IPS-NIHi7 (cell line): ENCODE data around the gene WNK2.

Source experiments
- DNase-seq: peaks from one replicate; pipeline ENCODE4 v3.0.0; 2012; ENCODE audit warnings: mixed read lengths; ENCODE audit errors: extremely low spot score

The WNK2 gene

DNA sequence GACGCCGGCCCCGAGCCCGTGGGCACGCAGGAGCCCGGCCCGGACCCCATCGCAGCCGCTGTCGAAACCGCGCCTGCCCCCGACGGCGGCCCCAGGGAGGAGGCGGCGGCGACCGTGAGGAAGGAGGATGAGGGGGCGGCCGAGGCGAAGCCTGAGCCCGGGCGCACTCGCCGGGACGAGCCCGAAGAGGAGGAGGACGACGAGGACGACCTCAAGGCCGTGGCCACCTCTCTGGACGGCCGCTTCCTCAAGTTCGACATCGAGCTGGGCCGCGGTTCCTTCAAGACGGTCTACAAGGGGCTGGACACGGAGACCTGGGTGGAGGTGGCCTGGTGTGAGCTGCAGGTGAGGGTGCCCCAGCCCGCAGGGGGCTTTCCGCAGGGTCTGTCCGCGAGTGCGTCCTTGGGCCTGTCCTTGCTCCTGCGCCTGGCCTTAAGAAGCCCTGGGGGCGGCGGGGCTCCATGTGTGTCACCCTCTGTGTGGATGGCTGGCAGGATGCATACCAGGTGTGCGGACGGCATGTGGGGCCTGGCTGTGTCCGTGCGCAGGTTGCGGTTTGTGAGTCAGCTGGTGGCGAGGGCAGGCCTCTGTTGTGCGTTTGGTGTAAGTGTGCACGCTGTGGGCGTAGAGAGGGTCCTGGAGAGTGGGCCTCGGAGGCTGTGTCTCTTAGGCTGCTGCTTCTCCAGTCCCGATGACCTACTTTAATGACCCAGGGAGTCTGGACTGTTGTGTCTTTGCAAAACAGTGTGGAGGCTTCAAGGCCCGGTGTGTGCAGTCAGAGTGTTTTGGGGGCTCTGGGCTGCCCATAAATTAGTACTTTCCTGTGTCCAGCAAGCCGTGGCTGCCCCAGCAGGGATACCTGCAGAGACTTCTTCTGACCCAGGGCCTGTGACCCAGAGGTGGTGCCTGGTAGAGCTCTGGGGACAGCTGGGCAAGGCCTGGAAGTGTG lies 1.6 kb downstream of the WNK2 start:
- peak; percentile 61 for DNase-seq

DNA sequence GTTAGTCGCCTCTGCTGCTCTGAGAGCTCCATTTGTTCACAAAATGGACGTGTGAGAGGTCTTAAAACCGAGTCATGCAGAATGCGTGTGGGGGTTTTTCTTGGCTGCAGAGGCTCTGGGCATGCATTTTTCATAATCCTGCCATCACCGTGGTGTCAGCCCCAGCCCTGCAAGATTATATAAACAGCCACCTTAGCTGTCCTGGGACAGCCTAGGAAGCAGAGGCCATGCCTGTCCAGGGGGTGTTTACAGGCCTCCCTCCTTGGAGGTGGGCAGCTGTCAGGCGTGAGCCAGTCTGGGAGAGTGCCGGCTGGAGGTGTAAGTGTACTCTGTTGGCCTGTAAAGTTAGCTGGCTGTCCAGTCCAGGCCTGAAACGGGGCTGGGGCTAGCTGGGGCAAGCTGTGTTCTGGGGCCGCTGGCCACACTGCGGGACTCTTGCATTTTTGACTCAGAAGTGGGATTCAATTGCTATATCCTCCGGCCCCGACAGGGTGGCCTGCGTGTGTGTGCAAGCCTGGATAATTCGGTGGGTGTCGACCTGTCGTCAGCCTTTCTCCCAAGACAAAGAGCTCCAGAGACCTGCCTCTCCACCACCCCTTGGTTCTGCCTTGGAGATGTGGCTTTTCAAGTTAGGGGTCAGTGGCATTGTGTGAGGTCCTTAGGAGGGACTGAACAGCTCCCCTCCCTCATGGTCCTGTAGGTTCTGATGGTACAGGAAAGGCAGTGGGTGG lies 2.4 kb downstream of the WNK2 start:
- DNase-seq: no peak

DNA sequence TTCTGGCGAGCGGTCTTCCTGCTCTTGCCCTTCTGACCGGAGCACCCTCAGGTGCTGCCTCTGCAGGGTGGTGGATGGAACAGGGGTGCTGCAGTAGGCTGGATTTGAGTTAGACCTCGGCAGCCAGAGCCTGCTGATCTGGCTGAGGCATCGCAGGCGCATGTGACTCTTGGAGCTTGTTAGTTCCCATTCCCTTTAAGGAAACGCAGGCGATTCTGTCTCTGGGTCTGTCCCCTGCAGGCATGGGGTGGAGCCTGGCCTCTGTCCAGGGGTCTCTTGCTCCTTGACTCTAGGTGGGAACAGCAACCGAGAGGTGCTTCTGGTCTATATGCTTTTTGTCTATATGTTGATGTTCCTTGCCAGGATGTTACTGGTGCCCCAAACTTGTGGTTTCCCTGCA lies 3.1 kb downstream of the WNK2 start:
- no peak for DNase-seq

DNA sequence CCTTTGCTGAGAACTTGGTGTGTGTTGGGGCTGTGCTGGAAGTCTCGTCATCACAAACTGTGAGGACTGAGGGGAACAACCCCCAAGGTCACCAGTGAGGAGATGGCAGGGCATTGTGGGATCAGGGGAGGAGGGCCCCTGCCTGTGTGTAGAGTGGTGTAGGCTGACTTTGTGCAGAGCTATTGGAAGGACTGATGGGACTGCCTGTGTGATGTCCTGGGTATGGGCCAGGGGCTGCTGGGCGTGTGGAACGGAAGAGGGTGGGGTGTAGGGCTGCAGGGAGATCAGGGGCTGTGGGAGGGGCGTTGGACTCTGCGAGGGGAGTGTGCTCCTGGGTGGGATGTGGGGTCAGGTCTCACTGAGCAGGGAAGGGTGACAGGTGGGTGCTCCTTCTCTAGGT lies 3.6 kb downstream of the WNK2 start:
- no peak for DNase-seq

DNA sequence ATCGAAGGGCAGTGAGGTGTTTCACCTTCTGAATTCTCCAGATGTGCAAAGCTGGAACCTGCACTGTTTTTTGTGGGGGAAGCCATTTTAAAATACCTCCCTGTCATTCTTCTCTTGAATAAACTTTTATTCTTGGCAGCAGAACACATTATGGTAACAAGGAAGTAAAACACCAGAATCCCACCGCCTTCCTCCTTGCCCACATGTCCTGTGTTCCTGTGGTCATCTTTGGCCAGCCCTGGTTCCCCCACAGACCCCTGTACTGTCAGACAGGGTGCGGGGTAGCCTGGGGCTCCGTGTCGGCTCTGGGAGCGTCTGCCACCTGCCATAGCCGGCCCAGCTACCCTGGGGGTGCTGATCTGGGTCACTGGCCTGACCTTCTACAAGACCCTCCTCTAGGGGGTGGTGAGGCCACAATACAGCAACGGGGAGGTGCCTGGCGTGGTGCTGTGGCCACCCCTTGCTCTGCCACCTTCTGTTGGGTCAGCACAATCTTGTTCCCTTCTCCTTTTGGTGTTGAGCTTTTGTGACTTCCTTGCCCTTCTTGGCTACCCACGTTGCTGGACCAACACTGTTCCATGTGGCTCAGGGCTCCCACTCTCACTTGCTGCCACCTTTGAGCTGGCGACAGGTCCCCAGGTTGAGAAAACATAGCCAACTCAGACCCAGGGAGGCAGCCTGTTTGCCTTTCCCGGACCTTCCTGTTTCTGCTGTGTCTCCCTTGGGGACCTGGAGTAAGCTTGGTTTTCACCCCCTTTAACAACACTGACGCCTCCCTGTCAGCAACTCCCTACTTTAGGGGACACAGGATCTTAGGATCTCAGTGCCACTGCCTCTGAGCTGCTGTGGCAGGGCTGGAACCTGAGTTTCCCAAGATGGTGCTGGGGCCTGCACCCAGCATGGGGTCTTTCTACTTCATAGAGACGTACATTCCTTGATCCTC lies 4.8 kb downstream of the WNK2 start:
- DNase-seq: no peak

DNA sequence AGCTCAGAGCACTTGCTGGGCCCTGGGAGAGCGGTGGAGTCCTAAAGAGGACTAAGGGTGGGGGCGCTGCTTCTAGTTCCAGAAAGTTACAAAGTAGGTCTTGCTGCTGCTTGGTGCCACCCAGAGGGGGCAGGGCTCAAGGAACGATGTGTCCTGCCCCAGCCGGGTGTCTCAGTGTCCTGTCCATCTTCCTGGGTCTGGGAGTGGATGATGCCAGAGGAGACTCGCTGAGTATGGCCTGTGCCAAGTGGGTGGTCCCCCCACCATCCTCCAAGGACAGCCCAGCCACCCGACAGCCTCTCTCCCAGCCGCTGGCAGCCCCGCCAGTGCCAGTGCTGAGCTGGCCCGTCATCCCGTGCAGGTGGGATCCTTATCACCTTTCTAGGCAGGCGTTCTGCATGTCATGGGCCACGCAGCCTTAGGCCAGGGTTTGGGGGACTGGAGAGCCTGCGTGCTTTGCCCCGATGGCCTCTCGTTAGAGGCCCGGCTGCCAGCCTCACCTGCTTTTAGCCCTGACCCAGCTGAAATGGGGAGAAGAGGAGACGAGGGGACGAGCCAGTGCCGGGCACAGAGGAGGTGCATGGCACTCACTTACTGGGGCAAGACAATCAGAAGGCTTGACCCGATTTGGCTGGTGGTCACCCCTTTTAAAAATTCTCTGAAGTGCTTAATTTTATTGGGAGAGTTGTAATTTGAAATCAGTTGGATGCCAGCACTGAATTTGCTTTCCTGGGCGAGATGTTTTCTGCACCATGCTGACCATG lies 5.6 kb downstream of the WNK2 start:
- no peak for DNase-seq

DNA sequence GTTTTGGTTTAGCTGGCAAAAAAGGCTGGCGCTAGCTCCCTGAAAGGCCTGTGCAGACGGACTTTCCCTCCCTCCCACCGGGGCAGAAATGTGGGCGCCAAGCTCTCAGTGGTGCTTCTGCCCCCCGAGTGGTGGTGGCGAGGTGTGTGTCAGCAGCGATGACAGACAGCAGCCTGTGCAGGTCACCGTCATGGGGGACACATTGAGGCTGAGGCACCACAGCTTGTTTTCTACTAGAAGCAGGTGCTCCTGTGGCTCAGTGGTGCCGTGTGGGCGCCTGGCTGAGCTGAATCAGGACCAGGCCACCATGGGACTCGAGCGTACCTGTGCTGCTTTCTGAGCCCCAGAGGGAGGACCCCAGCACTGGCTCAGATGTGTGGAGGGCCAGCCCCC lies 6.2 kb downstream of the WNK2 start:
- DNase-seq: no peak

DNA sequence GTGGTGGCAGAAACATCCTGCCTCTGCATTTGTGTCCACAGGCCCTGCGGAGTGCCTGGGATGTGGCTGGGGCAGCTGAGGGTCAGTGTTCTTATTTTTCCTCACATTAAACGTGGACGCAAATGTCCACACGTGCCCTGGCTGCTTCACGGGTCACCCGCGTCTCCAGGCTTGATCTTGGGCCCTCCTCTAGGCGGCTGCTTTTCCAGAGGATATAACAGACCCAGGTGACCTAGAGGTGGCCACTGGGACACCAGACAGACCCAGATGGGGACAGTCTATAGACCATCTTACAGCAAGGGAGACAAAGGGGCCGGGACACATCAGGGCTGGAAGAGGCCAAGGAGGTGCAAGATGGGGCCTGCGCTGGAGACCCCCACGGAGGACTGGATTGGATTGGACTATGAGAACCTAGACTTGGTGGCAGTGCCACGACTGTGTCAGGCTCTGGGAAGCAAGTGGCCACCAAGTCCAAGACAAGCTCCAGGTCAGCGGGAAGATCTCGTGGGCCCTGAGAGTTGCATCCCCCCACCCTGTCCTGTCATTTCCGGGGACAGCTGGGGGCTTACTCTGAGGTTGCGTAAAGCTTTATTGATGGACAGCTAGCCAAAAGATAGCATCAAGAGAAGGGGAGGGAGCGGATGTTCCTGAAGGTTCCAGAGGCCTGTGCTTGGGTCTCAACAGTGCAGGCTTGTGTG lies 6.9 kb downstream of the WNK2 start:
- DNase-seq: no peak

DNA sequence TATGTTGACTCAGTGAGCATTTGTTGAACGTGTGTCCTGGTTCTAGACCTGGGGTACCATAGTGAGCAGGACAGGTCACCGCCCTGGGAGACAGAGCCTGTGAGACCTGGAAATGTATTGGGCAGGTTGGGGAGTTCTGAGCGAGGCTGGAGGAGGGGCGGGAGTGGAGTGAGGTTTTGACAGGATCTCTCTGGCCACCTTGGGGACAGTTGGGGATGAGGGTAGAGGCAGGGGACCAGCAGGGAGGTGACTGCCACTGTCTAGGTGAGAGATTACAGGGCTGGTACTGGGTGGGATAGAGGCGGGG lies 7.4 kb downstream of the WNK2 start:
- no peak for DNase-seq

DNA sequence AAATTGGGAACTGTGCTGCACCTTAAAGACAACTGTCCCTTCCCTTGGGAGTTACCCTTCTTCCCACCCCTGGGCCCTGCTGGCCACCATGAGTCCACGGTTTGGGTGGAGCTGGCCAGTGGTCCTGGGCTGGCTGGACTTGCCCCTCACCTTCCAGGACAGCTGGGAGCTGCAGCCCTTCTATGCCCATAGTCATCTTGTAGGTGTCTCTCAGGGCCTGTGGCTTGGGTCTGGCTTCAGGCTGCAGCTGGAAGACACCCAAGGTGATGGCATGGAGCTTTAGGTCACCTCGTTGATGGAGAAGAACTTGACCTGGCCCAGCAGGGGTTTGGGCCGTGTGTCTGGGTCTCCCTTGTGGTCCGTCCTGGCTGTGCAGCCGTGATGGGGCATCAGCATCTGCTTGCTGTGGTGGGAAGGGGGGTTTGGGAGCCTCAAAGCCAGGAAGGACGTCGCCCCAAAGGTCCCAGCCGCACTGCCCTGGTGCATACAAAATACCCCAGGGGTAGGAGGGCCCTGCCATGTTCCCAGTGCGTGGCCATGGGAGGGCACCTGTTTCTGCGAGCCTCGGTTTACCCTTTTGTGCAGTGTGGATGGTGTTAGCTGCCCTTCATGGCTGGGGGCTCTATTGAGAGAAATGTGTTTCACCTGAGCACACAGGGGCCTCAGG lies 8.9 kb downstream of the WNK2 start:
- DNase-seq: no peak

DNA sequence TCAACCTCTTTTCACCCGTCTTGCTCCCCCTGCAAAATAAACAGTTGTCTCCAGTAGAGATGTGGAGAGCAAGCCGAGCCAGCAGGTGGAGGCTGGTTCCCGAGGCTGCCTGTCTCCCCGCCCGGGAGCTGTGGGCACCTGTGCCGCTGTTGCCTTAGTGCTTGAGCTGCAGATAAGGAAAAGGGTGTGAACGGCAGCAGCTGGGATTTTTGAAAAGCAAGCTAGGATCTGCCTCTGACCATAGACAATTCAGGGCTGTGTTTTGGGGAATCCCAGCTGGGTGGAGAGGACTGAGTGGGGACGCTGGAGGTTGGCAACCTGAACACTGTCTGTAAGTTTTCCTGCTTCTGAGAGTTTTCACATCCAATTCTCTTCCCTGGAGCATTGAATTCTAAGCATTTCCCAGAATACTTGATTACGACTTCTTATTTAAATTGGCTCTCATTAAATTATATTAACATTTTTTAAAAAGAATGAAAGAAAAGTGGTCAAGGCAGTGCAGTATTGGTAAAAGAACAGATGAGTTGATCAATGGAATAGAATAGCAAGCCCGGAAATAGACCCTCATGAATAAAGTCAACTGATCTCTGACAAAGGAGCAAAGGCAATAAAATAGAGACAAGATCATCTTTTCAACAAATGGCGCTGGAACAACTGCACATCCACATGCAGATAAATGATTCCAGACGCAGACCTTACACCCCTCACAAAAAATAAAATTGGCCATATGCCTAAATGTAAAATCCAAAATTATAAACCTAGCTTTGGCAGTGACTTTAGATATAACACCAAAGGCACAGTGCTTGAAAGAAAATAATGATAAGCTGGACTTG lies 9.7 kb downstream of the WNK2 start:
- DNase-seq: no peak

DNA sequence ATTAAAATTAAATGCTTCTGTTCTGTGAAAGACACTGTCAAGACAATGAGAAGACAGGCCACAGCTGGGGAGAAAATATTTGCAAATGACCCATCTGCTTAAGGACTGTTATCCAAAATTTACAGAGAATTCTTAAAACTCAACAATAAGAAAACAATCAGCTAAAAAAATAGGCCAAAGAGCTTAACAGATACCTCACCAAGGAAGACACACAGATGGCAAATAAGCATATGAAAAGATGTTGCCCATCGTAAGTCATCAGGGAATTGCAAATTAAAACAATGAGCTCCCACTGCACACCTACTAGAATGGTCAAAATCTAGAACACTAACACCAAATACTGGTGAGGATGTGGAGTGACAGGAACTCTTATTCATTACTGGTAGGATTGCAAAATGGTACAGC lies 10.3 kb downstream of the WNK2 start:
- no peak for DNase-seq

DNA sequence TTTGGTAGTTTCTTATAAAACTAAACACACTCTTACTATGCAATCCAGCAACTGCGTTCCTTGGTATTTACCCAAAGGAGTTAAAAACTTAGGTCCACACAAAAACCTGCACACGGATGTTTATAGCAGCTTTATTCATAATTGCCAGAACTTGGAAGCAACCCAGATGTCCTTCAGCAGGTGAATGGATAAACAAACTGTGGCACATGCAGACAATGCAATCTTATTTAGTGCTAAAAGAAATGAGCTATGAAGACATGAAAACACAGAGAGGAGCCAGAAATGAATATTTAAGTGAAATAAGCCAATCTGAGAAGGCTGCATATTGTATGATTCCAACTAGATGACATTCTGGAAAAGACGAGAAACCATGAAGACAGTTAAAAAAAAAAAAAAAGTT lies 10.7 kb downstream of the WNK2 start:
- DNase-seq: no peak

DNA sequence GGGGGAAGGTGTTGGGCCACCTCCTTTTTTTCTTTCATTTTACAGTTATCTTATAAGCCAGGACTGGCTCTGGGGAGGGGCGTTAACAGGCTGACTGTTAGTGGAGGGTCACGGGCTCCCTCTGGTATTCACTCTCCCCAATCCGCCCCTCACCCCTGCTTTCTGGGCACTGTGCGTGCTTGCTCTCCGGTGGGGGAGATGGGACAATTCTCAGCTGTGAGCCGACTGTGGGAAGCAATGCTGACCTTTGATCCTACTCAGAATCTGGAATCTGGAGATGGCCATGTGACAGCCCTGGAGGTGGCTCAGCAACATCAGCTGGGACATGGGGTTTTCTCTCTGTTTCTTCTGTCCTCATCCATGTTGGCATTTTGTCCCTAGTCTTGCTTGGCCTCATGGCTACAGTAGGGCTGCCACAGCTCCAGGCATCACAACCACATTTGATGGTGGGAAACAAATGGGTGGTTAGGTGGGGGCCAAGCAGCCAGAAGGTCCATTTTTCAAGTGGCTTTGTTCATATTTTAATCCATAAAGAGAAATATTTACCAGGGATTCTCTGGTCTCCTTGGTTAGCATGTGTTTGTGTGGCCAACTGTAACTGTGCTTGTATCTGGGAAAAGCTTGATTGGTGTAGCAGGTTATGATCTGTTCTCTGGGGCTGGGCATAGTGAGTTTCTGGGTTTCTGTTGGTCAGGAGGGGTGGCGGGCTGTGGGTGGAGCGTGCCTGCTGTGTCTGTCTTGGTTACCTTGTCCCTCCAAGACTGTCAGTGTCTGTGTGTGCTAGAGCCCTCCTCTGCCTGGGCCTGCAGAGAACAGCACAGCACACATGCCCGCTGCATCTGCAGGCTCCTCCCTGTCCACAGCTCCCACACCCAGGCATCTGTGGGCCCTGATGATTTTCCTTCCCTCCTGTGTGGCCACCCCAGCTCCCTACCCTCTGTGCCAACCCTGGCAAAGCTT lies 12.4 kb downstream of the WNK2 start:
- DNase-seq: no peak

DNA sequence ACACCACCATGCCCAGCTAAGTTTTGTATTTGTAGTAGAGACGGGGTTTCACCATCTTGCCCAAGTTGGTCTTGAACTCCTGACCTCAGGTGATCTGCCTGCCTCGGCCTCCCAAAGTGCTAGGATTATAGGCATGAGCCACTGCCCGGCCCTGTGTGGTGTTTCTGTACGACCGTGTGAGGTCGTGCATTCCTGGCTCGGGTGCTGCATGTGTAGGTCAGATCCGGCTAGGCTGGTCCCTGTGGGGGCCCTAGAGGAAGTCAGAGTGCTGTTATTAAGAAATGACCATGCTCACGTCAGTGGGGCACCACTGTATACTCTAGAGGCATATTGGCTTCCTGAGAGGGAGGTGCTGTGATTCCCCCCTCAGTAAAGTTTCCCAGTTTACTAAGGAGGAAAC lies 13.7 kb downstream of the WNK2 start:
- no peak for DNase-seq

DNA sequence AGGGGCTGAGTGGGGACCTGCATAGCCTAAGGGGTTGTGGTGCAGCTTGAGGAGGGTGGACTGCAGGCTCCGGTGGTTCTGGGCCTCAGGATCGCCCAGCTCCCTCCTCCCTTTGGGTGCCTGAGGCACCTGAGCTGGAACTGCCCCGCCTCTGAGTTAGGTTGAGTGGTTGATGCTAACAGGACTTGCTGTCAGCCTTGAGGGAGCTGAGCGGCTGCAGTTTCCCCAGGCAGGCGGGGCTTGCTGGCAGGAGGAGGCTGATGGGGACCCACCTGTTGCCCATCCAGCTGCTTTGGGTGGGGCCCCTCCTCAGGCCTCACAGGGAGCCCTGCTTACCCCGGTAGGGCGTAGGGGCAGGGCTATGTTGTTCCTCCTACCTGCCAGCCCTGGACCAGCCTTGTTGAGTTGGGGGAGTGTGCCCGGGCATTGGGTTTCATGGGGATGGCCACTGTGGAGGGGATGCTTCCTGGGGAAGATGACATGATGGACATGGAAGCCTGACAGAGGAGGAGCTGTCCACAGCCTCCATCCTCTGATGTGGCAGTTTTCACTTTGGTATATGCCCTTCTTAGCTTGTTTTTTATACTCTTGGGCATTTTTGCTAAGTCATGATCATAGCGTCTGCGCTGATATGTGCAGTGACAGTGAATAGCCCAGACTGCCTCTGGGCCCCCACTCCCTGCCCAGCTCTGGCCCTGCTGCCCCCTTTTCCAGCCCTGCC lies 14.3 kb downstream of the WNK2 start:
- DNase-seq: peak; percentile 42

DNA sequence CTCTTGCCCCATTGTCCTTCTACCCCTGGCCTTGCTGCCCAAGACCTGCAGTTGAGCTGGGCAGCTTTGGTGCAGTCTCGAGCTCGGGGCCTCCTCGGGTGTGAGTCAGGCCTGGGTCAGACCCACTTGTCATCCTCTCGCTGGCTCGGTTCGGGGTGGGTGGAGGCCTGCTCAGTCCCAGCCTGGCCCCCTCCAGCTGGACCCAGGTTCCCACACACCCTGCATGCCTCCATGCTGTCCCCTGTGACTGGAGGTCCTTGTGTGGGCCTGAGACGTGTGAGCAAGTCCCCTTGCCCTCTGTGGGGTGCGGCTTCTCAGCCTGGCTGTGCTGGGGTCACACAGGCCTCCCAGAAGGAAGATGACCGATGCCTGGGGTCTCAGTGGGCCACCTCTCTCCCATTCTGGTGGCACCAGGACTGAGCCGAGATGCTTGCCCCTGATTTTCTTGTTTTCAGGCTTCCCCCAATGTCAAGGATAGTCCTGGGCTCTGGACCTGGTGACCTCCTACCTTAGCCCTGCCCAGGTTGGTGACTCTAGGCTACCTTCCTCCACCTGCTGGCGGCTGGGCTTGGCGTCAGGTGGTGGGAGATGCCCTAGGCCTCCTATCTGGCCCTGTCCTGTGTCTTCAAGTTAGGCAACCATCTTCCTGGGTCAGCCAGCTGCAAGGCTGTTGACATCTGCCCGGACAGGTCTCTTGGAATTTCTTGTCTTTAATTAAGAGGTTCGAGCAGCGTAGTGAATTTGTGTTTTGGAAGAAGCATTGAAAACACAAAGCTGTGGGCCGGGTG lies 15.1 kb downstream of the WNK2 start:
- no peak for DNase-seq
